Stomach (tissue), 4 donors: Measurements from ENCODE around the gene ATP2C1.

Source experiments
- EP300 ChIP-seq: sonication (generic); formaldehyde crosslinking; IDR thresholded peaks from one replicate; pipeline ENCODE4 v1.6.1; 2017; ENCODE audit warnings: antibody characterized with exemption
- TF ChIP-seq, protein P1 (sequence below), 7 experiments: fragments of 450-650 bp in 4 of 7; fragments of 200-600 bp in 3 of 7; sonication (generic) in 3 of 7; IDR thresholded peaks; one replicate each; pipeline ENCODE4 v1.5.1; 2016 to 2019; ENCODE audit warnings: antibody characterized with exemption in 7 of 7, control low read depth in 2 of 7, mild to moderate bottlenecking in 1 of 7

DNA sequence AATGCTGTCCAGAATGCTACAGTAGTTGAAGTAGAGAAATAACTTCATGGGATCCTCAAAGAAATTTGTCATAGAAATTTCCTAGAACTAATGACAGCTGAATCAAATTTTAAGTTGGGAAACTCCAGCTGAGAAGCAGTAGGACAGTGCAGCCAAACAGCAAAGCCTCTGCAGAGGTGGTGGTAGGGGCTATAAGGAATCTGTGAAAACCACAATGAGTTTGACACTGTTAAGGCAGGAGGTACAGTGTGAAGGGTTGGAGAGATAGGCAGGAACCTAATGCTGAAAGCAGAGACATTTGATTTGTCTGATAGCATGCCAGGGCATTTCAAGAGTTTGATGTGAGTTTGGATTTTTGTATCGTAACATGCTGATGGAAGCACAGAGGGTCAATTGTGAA is 110.7 kb downstream of the ATP2C1 start:
- TF ChIP-seq, protein P1, sequence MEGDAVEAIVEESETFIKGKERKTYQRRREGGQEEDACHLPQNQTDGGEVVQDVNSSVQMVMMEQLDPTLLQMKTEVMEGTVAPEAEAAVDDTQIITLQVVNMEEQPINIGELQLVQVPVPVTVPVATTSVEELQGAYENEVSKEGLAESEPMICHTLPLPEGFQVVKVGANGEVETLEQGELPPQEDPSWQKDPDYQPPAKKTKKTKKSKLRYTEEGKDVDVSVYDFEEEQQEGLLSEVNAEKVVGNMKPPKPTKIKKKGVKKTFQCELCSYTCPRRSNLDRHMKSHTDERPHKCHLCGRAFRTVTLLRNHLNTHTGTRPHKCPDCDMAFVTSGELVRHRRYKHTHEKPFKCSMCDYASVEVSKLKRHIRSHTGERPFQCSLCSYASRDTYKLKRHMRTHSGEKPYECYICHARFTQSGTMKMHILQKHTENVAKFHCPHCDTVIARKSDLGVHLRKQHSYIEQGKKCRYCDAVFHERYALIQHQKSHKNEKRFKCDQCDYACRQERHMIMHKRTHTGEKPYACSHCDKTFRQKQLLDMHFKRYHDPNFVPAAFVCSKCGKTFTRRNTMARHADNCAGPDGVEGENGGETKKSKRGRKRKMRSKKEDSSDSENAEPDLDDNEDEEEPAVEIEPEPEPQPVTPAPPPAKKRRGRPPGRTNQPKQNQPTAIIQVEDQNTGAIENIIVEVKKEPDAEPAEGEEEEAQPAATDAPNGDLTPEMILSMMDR (IDR thresholded peaks at IDR 0.05): no peak
- no peak for TF ChIP-seq EP300
